HepG2 (cell line): ENCODE data around the gene RBP7. TPM values are rescaled to one million over a fixed set of nuclear protein-coding genes. Genes with fewer than 3 reads are reported as not detected.

ENCODE experiments used
- ETV6 ChIP-seq: sonication (generic); formaldehyde crosslinking; conservative IDR thresholded peaks from 2 replicates; pipeline ENCODE4 v1.4.0; 2020; ENCODE audit warnings: missing genetic modification reagents
- FOSL1 ChIP-seq: sonication (generic); formaldehyde crosslinking; IDR thresholded peaks from 2 replicates; pipeline ENCODE4 v1.9.0; 2021; ENCODE audit warnings: missing genetic modification reagents, borderline replicate concordance
- HDAC6 ChIP-seq: fragments of 200-600 bp; sonication (generic); IDR thresholded peaks from 2 replicates; pipeline ENCODE4 v1.7.0; 2017; ENCODE audit warnings: mild to moderate bottlenecking, antibody characterized with exemption, low read length, low read depth
- KLF16 ChIP-seq, 2 experiments: sonication (generic) in 1 of 2; formaldehyde crosslinking in 1 of 2; IDR thresholded peaks; 2 replicates each; pipeline versions ENCODE4 v1.6.1 to v1.8.0; 2016 to 2023; ENCODE audit warnings: missing genetic modification reagents in 2 of 2, missing compliant biosample characterization in 1 of 2
- NPAS2 ChIP-seq: sonication (generic); formaldehyde crosslinking; IDR thresholded peaks from 2 replicates; pipeline ENCODE4 v1.8.0; 2022; ENCODE audit warnings: mild to moderate bottlenecking, missing genetic modification reagents, borderline replicate concordance
- PHF8 ChIP-seq: sonication (generic); formaldehyde crosslinking; IDR thresholded peaks from 2 replicates; pipeline ENCODE4 v1.5.0; 2020; ENCODE audit warnings: missing genetic modification reagents
- SCMH1 ChIP-seq: sonication (generic); formaldehyde crosslinking; IDR thresholded peaks from 2 replicates; pipeline ENCODE4 v1.9.0; 2021; ENCODE audit warnings: missing genetic modification reagents, mild to moderate bottlenecking, borderline replicate concordance
- ZNF773 ChIP-seq: sonication (generic); formaldehyde crosslinking; IDR thresholded peaks from 2 replicates; pipeline ENCODE4 v1.4.0; 2020; ENCODE audit warnings: missing genetic modification reagents, borderline replicate concordance
- polyA plus RNA-seq, 8 experiments: library from polyadenylated mRNA; depleted of rRNA in 3 of 8; stranded (reverse) in 7 of 8; unstranded in 1 of 8; fragments of >200 nt; fragmentation: Illumina TruSeq in 4 of 8; extraction: Trizol in 4 of 8; gene quantifications; 2 replicates each; pipeline versions ENCODE4 v1.2.1 to v1.2.3, GENCODE V29; 2011 to 2016; ENCODE audit warnings: low read depth in 4 of 8, missing spikeins in 1 of 8, mixed read lengths in 1 of 8; ENCODE audit not compliant: insufficient read depth in 1 of 8
- total RNA-seq, 5 experiments: library from RNA; depleted of rRNA; stranded (reverse); fragments of >200 nt; fragmentation: Illumina TruSeq; extraction: Trizol; gene quantifications; 2 replicates each; pipeline ENCODE4 v1.2.3, GENCODE V29; 2016; ENCODE audit warnings: low read depth in 1 of 5
- TF ChIP-seq, protein P1 (sequence below): sonication (generic); formaldehyde crosslinking; IDR thresholded peaks from 2 replicates; pipeline ENCODE4 v1.4.0; 2020; ENCODE audit warnings: mild to moderate bottlenecking, missing genetic modification reagents
- TF ChIP-seq, protein P2 (sequence below): sonication (generic); formaldehyde crosslinking; IDR thresholded peaks from 2 replicates; pipeline ENCODE4 v1.8.0; 2022; ENCODE audit warnings: missing genetic modification reagents, low read depth, mild to moderate bottlenecking, borderline replicate concordance
- TF ChIP-seq, protein P3 (sequence below): sonication (generic); formaldehyde crosslinking; IDR thresholded peaks from 2 replicates; pipeline ENCODE4 v1.4.0; 2020; ENCODE audit warnings: missing genetic modification reagents
- TF ChIP-seq, protein P4 (sequence below): conservative IDR thresholded peaks from 2 replicates; pipeline ENCODE4 v1.6.1; 2018; ENCODE audit warnings: missing genetic modification reagents
- TF ChIP-seq, protein P5 (sequence below): sonication (generic); formaldehyde crosslinking; IDR thresholded peaks from 2 replicates; pipeline ENCODE4 v1.4.0; 2020; ENCODE audit warnings: mild to moderate bottlenecking, low read depth, missing genetic modification reagents

Gene RBP7
- total and polyA plus RNA-seq, 2 of the 13 experiments (the other 11 are each of a cell fraction or from before 2014, with no cell fraction given): 1.6 to 2.0 TPM

DNA sequence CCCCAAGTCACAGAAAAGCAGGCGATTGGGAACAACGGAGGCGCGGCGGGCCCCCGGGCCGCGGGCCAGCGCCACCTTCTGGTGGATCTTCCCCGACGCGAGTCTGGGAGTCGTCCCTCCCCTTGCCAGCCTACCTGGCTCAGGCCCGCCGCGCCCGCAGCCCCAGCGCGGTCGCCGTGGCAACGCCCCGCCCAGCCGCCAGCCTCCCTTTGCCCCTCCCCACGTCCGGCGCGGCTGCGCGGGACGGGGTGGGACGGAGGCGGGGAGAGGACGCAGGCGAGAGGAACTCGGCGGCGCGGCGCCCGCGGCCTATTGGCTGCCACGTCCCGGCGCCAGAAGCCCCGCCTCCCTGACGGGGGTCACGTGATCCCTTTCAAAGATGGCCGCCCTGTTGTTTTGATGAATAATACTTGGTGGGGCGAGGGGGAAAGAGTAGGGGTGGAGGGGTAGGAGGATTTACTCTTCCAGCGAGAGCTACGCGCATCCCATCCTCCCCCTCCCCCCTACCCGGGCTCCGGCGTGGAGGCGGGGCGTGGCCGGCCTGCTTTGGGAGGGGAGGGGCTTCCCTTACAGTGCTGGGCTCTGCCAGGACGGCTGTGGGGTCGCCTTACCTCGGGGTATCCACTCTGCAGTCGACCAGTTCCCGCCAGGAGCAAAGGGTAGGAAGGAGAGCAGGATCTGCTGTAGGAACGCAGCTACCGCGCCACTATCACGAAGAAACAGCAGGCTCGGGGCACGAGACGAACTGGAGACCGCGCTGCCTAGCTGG is 35.7 kb downstream of the RBP7 start, which contains the start of gene UBE4B (continued):
- TF ChIP-seq, protein P1, sequence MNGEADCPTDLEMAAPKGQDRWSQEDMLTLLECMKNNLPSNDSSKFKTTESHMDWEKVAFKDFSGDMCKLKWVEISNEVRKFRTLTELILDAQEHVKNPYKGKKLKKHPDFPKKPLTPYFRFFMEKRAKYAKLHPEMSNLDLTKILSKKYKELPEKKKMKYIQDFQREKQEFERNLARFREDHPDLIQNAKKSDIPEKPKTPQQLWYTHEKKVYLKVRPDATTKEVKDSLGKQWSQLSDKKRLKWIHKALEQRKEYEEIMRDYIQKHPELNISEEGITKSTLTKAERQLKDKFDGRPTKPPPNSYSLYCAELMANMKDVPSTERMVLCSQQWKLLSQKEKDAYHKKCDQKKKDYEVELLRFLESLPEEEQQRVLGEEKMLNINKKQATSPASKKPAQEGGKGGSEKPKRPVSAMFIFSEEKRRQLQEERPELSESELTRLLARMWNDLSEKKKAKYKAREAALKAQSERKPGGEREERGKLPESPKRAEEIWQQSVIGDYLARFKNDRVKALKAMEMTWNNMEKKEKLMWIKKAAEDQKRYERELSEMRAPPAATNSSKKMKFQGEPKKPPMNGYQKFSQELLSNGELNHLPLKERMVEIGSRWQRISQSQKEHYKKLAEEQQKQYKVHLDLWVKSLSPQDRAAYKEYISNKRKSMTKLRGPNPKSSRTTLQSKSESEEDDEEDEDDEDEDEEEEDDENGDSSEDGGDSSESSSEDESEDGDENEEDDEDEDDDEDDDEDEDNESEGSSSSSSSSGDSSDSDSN (CRISPR knock-in tag): peak; percentile 45; the same call in 1 of the 2 replicates
- TF ChIP-seq NPAS2 (no peak), PHF8 (peak; percentile 63), FOSL1 (CRISPR knock-in tag) (no peak), ZNF773 (CRISPR knock-in tag) (no peak), KLF16 (CRISPR knock-in tag; IDR thresholded peaks at IDR 0.05) (peak in 1 of 2 experiments; percentile 27; a peak in 1 of 4 replicates), SCMH1 (CRISPR knock-in tag) (no peak), ETV6 (CRISPR knock-in tag) (no peak), HDAC6 (no peak)
- TF ChIP-seq, protein P2, sequence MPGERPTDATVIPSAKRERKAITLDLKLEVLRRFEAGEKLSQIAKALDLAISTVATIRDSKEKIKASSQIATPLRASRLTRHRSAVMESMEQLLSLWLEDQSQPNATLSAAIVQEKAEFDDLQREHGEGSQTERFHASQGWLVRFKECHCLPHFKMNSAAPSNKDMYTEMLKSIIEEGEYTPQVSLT (CRISPR knock-in tag): no peak
- TF ChIP-seq, protein P3, sequence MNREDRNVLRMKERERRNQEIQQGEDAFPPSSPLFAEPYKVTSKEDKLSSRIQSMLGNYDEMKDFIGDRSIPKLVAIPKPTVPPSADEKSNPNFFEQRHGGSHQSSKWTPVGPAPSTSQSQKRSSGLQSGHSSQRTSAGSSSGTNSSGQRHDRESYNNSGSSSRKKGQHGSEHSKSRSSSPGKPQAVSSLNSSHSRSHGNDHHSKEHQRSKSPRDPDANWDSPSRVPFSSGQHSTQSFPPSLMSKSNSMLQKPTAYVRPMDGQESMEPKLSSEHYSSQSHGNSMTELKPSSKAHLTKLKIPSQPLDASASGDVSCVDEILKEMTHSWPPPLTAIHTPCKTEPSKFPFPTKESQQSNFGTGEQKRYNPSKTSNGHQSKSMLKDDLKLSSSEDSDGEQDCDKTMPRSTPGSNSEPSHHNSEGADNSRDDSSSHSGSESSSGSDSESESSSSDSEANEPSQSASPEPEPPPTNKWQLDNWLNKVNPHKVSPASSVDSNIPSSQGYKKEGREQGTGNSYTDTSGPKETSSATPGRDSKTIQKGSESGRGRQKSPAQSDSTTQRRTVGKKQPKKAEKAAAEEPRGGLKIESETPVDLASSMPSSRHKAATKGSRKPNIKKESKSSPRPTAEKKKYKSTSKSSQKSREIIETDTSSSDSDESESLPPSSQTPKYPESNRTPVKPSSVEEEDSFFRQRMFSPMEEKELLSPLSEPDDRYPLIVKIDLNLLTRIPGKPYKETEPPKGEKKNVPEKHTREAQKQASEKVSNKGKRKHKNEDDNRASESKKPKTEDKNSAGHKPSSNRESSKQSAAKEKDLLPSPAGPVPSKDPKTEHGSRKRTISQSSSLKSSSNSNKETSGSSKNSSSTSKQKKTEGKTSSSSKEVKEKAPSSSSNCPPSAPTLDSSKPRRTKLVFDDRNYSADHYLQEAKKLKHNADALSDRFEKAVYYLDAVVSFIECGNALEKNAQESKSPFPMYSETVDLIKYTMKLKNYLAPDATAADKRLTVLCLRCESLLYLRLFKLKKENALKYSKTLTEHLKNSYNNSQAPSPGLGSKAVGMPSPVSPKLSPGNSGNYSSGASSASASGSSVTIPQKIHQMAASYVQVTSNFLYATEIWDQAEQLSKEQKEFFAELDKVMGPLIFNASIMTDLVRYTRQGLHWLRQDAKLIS (CRISPR knock-in tag): no peak
- TF ChIP-seq, protein P4, sequence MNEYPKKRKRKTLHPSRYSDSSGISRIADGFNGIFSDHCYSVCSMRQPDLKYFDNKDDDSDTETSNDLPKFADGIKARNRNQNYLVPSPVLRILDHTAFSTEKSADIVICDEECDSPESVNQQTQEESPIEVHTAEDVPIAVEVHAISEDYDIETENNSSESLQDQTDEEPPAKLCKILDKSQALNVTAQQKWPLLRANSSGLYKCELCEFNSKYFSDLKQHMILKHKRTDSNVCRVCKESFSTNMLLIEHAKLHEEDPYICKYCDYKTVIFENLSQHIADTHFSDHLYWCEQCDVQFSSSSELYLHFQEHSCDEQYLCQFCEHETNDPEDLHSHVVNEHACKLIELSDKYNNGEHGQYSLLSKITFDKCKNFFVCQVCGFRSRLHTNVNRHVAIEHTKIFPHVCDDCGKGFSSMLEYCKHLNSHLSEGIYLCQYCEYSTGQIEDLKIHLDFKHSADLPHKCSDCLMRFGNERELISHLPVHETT (CRISPR knock-in tag): no peak; the same call in 1 of the 2 replicates
- TF ChIP-seq, protein P5, sequence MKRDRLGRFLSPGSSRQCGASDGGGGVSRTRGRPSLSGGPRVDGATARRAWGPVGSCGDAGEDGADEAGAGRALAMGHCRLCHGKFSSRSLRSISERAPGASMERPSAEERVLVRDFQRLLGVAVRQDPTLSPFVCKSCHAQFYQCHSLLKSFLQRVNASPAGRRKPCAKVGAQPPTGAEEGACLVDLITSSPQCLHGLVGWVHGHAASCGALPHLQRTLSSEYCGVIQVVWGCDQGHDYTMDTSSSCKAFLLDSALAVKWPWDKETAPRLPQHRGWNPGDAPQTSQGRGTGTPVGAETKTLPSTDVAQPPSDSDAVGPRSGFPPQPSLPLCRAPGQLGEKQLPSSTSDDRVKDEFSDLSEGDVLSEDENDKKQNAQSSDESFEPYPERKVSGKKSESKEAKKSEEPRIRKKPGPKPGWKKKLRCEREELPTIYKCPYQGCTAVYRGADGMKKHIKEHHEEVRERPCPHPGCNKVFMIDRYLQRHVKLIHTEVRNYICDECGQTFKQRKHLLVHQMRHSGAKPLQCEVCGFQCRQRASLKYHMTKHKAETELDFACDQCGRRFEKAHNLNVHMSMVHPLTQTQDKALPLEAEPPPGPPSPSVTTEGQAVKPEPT: no peak
